ENCODE results near the gene CDK11A.

CDK11A gene

DNA sequence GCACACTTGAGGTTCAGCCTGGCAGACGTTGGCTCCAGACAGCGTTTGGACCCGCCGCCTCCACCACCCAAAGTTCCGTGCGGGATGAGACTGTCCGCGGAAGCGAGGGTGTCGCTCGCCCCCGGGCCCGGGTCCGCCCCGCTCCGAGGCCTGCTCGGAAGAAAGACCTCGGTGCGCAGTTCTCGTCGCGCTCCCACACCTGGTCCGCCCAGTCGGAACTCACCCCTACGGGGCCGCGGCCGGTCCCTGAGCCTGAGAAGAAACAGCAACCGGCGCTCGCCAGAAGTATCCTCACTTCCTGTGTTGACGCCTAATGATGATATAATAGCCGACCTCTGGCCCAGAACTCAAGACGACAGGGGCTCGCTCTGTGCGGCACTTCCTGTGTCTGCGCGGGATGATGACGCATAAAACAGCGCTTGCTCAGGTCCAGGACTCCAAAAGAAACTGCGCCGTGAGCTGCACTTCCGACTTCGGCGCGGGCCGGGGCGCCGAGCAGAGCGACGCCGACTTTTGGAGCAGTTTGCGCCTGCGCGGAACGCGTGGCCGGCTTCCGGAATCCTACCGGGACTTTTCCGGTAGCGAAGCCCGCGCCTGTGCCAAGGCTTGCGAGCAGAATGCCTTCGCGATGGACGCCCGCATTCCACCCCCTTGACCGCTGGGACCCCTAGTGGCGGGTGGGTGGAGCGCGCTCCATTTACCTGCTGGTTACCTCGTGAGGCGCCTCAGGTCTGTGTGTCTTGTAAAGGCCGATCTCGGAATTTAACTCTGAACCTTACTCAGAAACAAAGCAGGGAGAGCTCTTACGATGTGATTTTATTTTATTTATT lies at the start of gene CDK11A:
TSS of gene CDK11A (minus strand) at position 323 of the 830 bp plus-strand sequence. CDS start 1,539 bp downstream, outside the sequence.
- DNase-seq (ENCODE audit: low read depth) = peak; percentile 97

- no peak for DNase-seq (ENCODE audit: low read depth)
Measured at GRCh38 chr1:1773874-1774273, 49.7 kb upstream of the CDK11A start.

DNA sequence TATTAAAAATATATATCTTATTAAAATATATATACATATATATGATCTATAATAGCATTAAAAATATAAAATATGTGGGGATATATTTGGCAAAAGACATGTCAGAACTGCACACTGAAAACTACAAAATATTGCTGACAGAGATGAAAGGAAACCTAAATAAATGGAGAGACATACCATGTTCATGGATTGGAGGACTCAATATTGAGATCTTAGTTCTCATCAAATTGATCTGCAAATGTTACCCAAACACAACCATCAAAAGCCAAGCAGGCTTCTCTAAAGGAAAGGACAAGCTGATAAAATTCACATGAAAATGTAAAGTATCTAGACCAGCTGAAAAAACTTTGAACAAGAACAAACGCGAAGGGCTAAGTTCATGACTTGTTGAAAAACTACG lies 46.9 kb upstream of the CDK11A start:
- no peak for DNase-seq (ENCODE audit: low read depth)

DNA sequence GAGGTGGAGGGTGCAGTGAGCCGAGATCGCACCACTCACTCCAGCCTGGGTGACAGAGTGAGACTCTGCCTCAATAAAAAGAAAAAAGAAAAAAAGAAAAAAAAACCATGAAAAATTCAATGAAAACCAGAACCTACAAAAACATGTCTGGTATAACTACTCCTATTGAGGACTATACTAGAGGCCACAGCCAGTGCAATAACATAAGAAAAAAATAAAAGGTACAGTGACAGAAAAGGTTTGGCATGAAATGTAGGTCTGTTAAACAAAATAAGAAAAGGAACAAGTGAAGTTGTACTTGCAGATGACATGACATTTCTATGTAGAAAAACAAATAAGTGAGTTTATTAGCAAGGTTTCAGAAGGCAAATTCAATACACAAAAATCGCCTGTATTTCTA lies 45.9 kb upstream of the CDK11A start:
- no peak for DNase-seq (ENCODE audit: low read depth)

- no peak for DNase-seq (ENCODE audit: low read depth)
Measured at GRCh38 chr1:1768249-1768992, 44.3 kb upstream of the CDK11A start.

DNA sequence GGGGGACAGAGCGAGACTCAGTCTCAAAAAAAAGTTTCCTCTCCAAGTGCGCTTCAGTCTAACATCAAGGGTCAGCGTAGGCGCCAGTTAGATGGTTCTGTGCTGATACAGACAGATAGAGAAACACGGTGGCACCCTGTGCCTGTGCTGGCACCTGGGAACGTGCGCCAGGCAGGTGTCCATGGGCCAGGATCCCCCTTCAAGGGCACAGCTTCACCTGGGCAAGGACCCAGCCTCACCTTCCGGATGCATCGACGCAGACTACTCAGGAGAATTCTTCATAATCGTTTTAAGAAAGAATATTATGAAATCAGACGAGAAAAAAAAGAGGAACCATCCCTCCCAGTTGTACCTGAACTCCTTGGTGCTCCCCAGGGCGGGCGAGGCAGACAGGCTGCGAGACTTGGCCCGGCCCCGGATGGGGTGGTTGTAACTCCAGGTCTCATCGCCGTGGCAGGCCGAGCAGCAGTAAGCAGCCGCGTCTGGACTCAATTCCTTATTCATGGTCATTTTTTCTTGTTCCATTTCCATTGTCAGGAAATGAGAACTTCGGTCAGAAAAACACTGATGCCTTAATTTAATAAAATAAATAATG lies 40.8 kb upstream of the CDK11A start:
- no peak for DNase-seq (ENCODE audit: low read depth)

DNA sequence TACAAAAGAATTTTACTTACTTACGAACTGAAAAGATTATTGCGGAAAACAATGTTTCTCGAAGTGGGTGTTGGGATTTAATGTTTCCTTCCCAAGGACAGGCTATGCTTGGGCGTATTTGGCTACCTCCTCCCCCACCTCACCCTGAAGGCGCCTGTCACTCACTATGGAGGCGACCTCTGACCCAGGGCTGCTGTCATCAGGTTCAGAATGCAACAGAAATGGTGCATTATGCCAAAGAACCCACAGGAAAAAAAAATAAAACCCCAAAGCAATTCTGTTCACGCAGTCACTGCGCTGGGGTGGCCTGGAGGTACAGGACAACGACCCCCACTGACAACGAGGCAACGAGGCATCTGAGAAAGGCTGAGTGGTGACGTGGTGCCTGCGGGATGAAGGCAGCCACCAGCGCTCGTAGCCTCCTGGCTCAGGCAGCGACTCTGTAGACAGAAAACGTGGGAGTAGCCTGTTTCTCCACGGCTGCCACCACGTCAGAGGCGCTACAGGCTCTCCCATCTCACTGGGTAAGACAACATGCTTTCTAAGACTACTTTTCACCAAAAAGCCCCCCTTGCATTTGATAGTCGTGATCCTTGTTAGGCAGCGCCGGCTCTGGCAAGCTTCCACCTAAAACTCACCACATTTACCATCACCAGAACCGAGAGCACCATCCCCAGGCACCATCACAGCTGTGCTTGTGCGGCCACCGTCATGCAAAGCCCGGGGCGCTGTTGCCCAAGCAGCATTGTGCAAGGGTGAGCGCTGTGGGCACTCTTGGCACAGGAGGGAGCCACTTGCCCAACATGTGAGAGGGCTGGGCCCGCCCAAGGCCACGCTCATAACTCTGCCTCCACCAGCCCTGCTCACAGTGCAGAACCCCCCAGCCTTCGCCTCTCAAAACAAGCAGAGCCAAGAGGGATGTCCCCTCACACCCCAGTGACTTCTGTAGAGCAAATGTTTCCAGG lies 39.8 kb upstream of the CDK11A start:
- no peak for DNase-seq (ENCODE audit: low read depth)

- no peak for DNase-seq (ENCODE audit: low read depth)
Measured at GRCh38 chr1:1761504-1762376, 37.6 kb upstream of the CDK11A start.

- DNase-seq (ENCODE audit: low read depth) = no peak
Measured at GRCh38 chr1:1760715-1761114, 36.6 kb upstream of the CDK11A start.

DNA sequence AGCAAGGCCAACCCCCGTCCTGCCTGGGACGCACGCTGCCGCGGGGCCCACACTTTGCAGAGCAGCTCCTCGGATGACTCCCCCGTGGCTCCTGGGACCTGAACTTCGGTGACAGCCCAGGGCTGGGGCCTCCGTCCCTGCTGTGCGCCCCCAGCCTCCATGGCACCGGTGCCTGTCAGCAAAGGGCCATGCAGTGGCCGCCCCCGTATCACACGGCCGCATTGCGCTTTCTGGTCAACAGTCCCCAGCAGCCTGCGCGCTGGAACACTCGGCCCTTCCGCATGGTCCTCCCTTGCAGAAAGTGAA lies 36.1 kb upstream of the CDK11A start:
- no peak for DNase-seq (ENCODE audit: low read depth)

GRCh38 chr1:1759456-1760344 lies 35.5 kb upstream of the CDK11A start:
- DNase-seq (ENCODE audit: low read depth) = no peak

DNA sequence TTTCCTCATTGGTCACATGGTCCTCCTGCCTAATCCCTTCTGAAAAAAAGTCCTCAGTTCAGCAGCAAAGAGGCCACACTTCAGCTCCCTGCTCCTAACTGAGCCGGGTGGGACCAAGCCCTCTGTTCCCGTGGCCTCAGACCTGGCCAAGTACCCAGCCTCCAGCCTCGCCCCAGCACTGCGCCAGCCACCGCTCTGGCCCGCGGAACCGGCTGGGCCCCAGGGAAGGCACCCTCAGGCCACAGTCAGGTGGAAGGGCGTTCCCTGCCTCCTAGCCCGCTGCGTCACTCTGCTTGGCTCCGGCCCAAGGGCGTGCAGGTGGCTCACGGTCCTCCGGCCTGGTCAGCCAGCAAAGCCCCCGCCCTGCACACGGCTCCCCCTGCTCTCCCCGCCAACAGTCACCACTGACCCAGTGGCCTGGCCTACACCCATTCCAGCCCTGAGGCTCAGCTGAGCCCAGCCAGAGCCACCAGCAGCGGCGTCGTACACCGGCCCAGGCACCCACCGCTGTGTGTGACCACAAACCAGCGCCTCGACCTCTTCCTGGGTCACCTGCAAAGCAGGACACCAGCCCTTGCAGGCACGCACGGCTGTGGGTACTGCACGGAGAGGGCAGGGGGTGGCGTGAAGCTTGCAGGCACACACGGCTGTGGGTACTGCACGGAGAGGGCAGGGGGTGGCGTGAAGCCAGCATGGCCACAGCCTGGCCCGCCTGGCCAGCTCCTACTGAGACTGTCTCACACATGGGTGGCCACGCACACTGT lies 34.7 kb upstream of the CDK11A start:
- DNase-seq (ENCODE audit: low read depth) = no peak

DNA sequence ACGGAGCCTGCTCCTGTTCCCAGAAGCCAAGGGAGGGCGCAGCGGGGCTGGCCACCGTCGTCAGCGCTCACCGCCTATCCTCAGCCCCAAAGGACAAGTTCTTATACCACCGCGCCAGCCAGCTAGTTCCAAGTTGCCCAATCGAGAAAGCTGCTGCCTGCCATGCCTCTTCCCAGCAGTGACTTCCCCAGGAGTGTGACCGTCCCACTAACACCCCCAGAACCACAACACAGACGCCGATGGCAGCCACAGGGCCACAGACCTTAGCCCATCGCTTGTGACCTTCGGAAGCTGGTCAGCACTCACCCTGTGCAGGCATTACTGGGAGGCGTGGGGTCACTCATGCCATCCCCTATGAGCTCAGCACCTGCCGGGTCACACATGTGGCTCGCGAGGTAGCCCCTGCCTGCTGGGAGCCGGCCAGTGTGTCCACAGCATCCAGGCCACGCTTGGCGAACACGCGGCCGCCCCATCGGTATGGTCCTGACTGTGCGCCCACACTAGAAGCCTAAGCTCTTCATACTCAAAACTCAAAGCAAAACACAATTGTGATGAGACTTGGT lies 34.0 kb upstream of the CDK11A start:
- no peak for DNase-seq (ENCODE audit: low read depth)

GRCh38 chr1:1757422-1758058 lies 33.4 kb upstream of the CDK11A start:
- no peak for DNase-seq (ENCODE audit: low read depth)

DNA sequence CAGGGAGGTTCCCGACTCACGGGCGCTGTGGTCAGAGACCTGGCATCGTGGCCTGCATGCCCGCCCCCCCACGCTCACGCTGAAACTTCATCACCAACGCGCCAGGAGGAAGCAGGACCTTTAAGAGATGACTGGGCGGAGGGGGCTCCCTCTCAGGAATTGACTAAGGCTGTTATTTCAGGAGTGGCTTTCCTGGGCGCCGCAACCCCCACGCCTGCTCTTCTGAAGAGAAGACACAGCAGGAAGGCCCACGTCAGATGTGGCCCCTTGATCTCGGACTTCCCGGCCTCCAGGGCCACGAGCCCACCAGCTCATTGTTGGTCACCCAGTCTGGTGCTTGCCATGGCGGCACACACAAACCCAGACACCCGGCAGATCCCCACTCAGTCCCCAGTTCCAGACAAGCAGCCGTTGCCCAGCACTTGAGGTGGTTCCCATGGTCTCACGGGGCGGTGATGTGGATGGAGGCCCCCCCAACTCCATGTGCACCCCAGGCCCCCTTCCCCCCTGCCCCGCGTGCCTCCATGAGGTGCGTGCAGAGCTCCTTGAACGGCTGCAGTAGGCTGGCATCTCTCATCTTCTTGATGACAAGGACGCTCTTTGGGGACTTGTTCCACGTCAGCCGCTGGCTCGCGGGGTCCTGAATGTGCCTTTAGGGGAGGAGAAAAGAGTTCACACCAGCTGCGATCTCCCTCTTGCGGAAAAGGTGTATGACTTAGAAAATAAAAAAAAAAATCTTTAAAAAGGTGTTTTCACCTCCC lies 32.7 kb upstream of the CDK11A start:
- no peak for DNase-seq (ENCODE audit: low read depth)

DNA sequence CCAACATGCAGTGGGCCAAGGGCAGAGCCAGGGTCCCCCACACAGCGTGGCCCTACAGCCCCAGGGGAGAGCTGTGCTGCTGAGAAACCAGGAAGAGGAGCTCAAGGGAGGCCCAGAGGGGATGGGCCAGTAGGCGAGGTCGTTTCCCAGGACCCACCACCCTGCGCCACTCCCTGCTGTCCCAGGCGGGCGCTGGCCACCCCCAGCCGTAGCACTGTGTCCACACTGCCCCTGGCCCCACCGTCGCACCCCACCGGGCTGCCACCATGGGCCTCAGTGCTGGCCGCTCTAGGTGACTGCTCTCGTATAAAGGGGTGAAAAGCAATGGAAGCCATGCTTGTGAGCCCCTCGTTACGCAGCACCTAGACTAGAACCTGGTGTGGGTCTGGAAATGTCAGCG lies 31.7 kb upstream of the CDK11A start:
- no peak for DNase-seq (ENCODE audit: low read depth)

GRCh38 chr1:1755426-1755825 lies 31.3 kb upstream of the CDK11A start:
- no peak for DNase-seq (ENCODE audit: low read depth)
